HG03521 (cell line): Measurements from ENCODE around the gene FAM237B.

ENCODE experiments used
- ATAC-seq: cut with Tn5 transposase; IDR thresholded peaks from one replicate; pipeline ENCODE4 v1.9.1; 2021; ENCODE audit warnings: mild to moderate bottlenecking, moderate library complexity; ENCODE audit not compliant: unreplicated experiment

The FAM237B gene

GRCh38 chr7:90298145-90299038, 22.7 kb downstream of the FAM237B start:
- ATAC-seq: peak; percentile 80

GRCh38 chr7:90290244-90291113, 30.6 kb downstream of the FAM237B start:
- ATAC-seq: no peak

- ATAC-seq: no peak
These were observed 33.0 kb downstream of the FAM237B start for GRCh38 chr7:90288154-90288553.

- no peak for ATAC-seq
These were observed 44.9 kb downstream of the FAM237B start for GRCh38 chr7:90276033-90276728.

- no peak for ATAC-seq
These were observed 46.9 kb downstream of the FAM237B start for GRCh38 chr7:90274161-90274560.

GRCh38 chr7:90272242-90272641, 48.9 kb downstream of the FAM237B start:
- no peak for ATAC-seq

GRCh38 chr7:90271753-90272152, 49.4 kb downstream of the FAM237B start:
- no peak for ATAC-seq

- ATAC-seq: no peak
These were observed 50.5 kb downstream of the FAM237B start for GRCh38 chr7:90270431-90271178.

GRCh38 chr7:90269163-90269562, 51.9 kb downstream of the FAM237B start:
- ATAC-seq: no peak

GRCh38 chr7:90267263-90267858, 53.7 kb downstream of the FAM237B start:
- ATAC-seq: no peak

GRCh38 chr7:90266808-90267207, 54.3 kb downstream of the FAM237B start:
- no peak for ATAC-seq
